ENCODE results near the gene C3orf62.

DNA sequence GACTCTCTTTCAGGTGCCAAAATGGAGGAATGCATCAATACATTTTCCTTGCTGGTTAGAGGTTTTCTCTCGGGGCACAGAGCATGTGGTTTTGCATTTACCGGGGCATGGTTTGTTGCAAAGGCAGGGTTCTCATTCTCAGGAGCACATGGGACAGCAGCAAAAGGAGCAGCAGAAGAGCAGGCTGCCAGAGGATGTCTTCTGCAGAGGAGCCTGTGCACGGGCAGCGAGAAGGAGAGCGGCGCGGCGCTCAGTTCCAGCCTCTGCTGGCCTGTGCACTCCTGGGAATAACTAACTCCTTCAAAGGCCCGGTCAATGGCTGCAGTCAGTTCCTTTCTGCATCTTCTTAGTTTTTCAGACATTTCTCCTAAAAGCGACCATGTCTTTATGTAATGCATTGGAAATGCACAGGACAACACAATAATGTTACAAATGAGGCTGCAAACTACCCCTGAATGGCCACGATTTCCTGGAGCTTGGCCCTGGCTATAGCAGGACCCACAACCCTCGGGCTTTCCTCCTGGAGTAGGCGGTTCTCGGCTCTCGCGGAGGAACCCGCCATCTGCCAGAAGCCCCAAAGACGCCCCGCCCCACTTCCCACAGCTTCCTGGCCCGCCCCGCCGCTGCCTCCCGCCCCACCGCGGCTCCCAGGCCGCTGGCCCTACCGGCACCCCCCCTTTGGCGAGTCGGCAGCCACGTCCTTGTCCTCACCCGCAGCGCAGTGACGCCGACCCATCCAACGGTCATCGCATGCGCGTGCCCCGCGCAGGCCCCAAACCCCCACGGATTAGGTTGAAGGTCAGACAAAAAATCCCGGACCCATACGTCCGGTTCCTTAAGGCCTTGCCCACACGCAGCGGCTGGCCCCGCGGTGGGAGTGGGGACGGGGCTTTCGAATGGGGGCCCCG is at the start of gene C3orf62:
- TF ChIP-seq, protein P1, sequence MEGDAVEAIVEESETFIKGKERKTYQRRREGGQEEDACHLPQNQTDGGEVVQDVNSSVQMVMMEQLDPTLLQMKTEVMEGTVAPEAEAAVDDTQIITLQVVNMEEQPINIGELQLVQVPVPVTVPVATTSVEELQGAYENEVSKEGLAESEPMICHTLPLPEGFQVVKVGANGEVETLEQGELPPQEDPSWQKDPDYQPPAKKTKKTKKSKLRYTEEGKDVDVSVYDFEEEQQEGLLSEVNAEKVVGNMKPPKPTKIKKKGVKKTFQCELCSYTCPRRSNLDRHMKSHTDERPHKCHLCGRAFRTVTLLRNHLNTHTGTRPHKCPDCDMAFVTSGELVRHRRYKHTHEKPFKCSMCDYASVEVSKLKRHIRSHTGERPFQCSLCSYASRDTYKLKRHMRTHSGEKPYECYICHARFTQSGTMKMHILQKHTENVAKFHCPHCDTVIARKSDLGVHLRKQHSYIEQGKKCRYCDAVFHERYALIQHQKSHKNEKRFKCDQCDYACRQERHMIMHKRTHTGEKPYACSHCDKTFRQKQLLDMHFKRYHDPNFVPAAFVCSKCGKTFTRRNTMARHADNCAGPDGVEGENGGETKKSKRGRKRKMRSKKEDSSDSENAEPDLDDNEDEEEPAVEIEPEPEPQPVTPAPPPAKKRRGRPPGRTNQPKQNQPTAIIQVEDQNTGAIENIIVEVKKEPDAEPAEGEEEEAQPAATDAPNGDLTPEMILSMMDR (IDR thresholded peaks at IDR 0.05) = no peak
- no peak for TF ChIP-seq ZFX (IDR thresholded peaks at IDR 0.05; ENCODE audit: borderline replicate concordance)

All from 22Rv1 (cell line).